ENCODE measurements around the gene OSR1. TPM values are rescaled to one million over a fixed set of nuclear protein-coding genes. Genes with fewer than 3 reads are reported as not detected.
A peak's percentile ranks its signal among the peaks of the same experiment; 100 is the strongest.

The OSR1 gene
- total and polyA plus RNA-seq, 7 experiments from 2014 or later: not detected

- no peak for DNase-seq
- Histone ChIP-seq H3K27ac (ENCODE audit: low read depth, low read length) (no peak overlapping the region), H3K9me3 (ENCODE audit: control insufficient read depth in 2 of 3, low read length in 3 of 3) (no peaks in the 10 kb centered on the region), H3K4me3 (ENCODE audit: low read length) (no peak overlapping the region), H3K36me3 (ENCODE audit: control insufficient read depth in 2 of 3, insufficient read depth in 3 of 3, low read length in 3 of 3) (no peaks in the 10 kb centered on the region), H3K27me3 (ENCODE audit: control insufficient read depth in 2 of 2, insufficient read depth in 2 of 2, low read length in 2 of 2) (peaks cover 7 to 67% of the 10 kb centered on the region in 2 donors), H3K4me1 (ENCODE audit: control insufficient read depth in 2 of 2, insufficient read depth in 2 of 2, low read length in 2 of 2) (peaks cover 11 to 42% of the 10 kb centered on the region in 2 donors)
- ATAC-seq: no peak
- ChIA-PET POLR2A (interaction anchor here (0.5 to 4.4 kb wide), 3 partner anchors 7 to 1013 kb away, joined by 3 to 27 read pairs (median 3); partner anchors contain the start of gene OSR1), CTCF (interaction anchor here (0.6 to 0.8 kb wide), 3 partner anchors 16 to 802 kb away, joined by 3 read pairs; no protein-coding TSS in a partner anchor)
- Mint-ChIP-seq H3K4me3 (no peak overlapping the region), H3K27ac (no peak overlapping the region), H3K4me1 (peaks cover 36 to 55% (median 38%) of the 10 kb centered on the region in 7 donors), H3K36me3 (peaks cover 0 to 1% (median 0%) of the 10 kb centered on the region in 5 donors), H3K27me3 (peaks cover 76 to 90% (median 82%) of the 10 kb centered on the region in 5 donors), H3K9me3 (peaks cover 0 to 9% (median 0%) of the 10 kb centered on the region in 11 donors)
- intact Hi-C loops (cut with micrococcal nuclease): loop anchor here in 1 of 2 donors (10.0 kb wide), 1 partner anchor 1818 kb away; no protein-coding TSS in a partner anchor
Observed at GRCh38 chr2:19352946-19353720, 5.3 kb downstream of the OSR1 start.

- intact Hi-C loops (cut with micrococcal nuclease): loop anchor here in 1 of 2 donors (10.0 kb wide), 1 partner anchor 1817 kb away; no protein-coding TSS in a partner anchor
- H3K27me3 Mint-ChIP-seq: peaks cover 66 to 83% (median 73%) of the 10 kb centered on the region in 5 donors
- no peak for ATAC-seq
Observed at GRCh38 chr2:19351899-19352697, 6.3 kb downstream of the OSR1 start.

DNA sequence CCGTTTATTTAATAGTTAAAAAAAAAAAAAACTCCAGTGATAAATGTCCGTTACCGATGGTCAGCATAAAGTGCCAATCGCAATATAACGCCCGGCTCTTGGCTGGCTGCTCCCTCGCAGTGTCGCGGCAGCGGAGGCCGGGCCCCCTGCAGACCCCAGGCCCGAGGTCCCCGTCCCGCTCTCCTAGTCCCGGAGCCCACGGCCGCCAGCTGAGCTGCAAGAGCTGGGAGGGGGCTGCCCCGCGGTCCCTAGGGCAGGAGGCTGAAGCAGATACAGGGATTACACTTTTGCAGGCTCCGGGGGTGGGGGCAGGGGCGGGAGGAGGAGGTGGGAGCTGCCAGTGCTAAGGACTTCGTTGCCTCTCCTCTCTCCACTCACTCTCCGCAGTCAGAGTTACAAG, 6.9 kb downstream of the OSR1 start:
- ATAC-seq (no peak), DNase-seq (no peak)
- H3K4me3 Mint-ChIP-seq: peak overlapping the region in 9 of 10 donors; percentile 34 to 86 (median 67)
- Histone ChIP-seq H3K4me1 (ENCODE audit: control insufficient read depth in 2 of 2, insufficient read depth in 2 of 2, low read length in 2 of 2) (peaks cover 11 to 26% of the 10 kb centered on the region in 2 donors), H3K4me3 (ENCODE audit: low read length) (no peak overlapping the region), H3K9me3 (ENCODE audit: control insufficient read depth in 2 of 3, low read length in 3 of 3) (no peaks in the 10 kb centered on the region), H3K36me3 (ENCODE audit: control insufficient read depth in 2 of 3, insufficient read depth in 3 of 3, low read length in 3 of 3) (peaks cover 0 to 3% (median 0%) of the 10 kb centered on the region in 3 experiments), H3K27ac (ENCODE audit: low read depth, low read length) (no peak overlapping the region), H3K27me3 (ENCODE audit: control insufficient read depth in 2 of 2, insufficient read depth in 2 of 2, low read length in 2 of 2) (peaks cover 7 to 51% of the 10 kb centered on the region in 2 donors)
- CTCF ChIA-PET: interaction anchor here (1.7 kb wide), 1 partner anchor 9 kb away, joined by 4 read pairs; no protein-coding TSS in a partner anchor
- POLR2A ChIA-PET: interaction anchor here (1.2 to 4.4 kb wide), 2 partner anchors 9 to 549 kb away, joined by 3 to 27 read pairs; partner anchors contain the start of gene OSR1
- intact Hi-C loops (cut with micrococcal nuclease): loop anchor here in 1 of 2 donors (10.0 kb wide), 1 partner anchor 1817 kb away; no protein-coding TSS in a partner anchor
- H3K27ac Mint-ChIP-seq: peak overlapping the region in 1 of 9 donors; percentile 44
- H3K4me1 Mint-ChIP-seq: peaks cover 28 to 54% (median 36%) of the 10 kb centered on the region in 7 donors
- H3K9me3 Mint-ChIP-seq: peaks cover 0 to 8% (median 2%) of the 10 kb centered on the region in 11 donors
- peaks cover 0 to 6% (median 0%) of the 10 kb centered on the region in 5 donors for H3K36me3 Mint-ChIP-seq
- H3K27me3 Mint-ChIP-seq: peaks cover 60 to 77% (median 67%) of the 10 kb centered on the region in 5 donors

More at GRCh38 chr2:19351899-19352697, 6.3 kb downstream of the OSR1 start:
- H3K4me3 ChIP-seq (ENCODE audit: low read length): no peak overlapping the region
- ChIA-PET POLR2A (interaction anchor here (0.5 to 4.4 kb wide), 3 partner anchors 8 to 1014 kb away, joined by 3 to 27 read pairs (median 3); partner anchors contain the start of gene OSR1), CTCF (interaction anchor here (0.6 kb wide), 2 partner anchors 781 to 801 kb away, joined by 3 read pairs; no protein-coding TSS in a partner anchor)
- peaks cover 7 to 57% of the 10 kb centered on the region in 2 donors for H3K27me3 ChIP-seq (ENCODE audit: control insufficient read depth in 2 of 2, insufficient read depth in 2 of 2, low read length in 2 of 2)
- Mint-ChIP-seq H3K9me3 (peaks cover 0 to 9% (median 0%) of the 10 kb centered on the region in 11 donors), H3K4me1 (peaks cover 30 to 55% (median 35%) of the 10 kb centered on the region in 7 donors), H3K4me3 (peak overlapping the region in 9 of 10 donors; percentile 27 to 67 (median 44)), H3K27ac (peak overlapping the region in 1 of 9 donors; percentile 43), H3K36me3 (peaks cover 0 to 1% (median 0%) of the 10 kb centered on the region in 5 donors)
- H3K9me3 ChIP-seq (ENCODE audit: control insufficient read depth in 2 of 3, low read length in 3 of 3): no peaks in the 10 kb centered on the region
- H3K27ac ChIP-seq (ENCODE audit: low read depth, low read length): no peak overlapping the region
- DNase-seq: no peak
- peaks cover 11 to 32% of the 10 kb centered on the region in 2 donors for H3K4me1 ChIP-seq (ENCODE audit: control insufficient read depth in 2 of 2, insufficient read depth in 2 of 2, low read length in 2 of 2)
- H3K36me3 ChIP-seq (ENCODE audit: control insufficient read depth in 2 of 3, insufficient read depth in 3 of 3, low read length in 3 of 3): peaks cover 0 to 3% (median 0%) of the 10 kb centered on the region in 3 experiments

GRCh38 chr2:19350678-19351401, 7.6 kb downstream of the OSR1 start:
- ATAC-seq: no peak
- Histone ChIP-seq H3K36me3 (ENCODE audit: control insufficient read depth in 2 of 3, insufficient read depth in 3 of 3, low read length in 3 of 3) (peaks cover 0 to 3% (median 0%) of the 10 kb centered on the region in 3 experiments), H3K9me3 (ENCODE audit: control insufficient read depth in 2 of 3, low read length in 3 of 3) (no peaks in the 10 kb centered on the region), H3K27ac (ENCODE audit: low read depth, low read length) (no peak overlapping the region), H3K4me1 (ENCODE audit: control insufficient read depth in 2 of 2, insufficient read depth in 2 of 2, low read length in 2 of 2) (peaks cover 11 to 22% of the 10 kb centered on the region in 2 donors), H3K27me3 (ENCODE audit: control insufficient read depth in 2 of 2, insufficient read depth in 2 of 2, low read length in 2 of 2) (peaks cover 7 to 44% of the 10 kb centered on the region in 2 donors), H3K4me3 (ENCODE audit: low read length) (no peak overlapping the region)
- intact Hi-C loops (cut with micrococcal nuclease): loop anchor here (1.0 to 10.0 kb wide), 4 partner anchors 159 to 1816 kb away; no protein-coding TSS in a partner anchor
- ChIA-PET CTCF (interaction anchor here (1.7 kb wide), 1 partner anchor 9 kb away, joined by 4 read pairs; no protein-coding TSS in a partner anchor), POLR2A (interaction anchor here (4.4 kb wide), 1 partner anchor 9 kb away, joined by 27 read pairs; the partner anchor contains the start of gene OSR1)
- Mint-ChIP-seq H3K36me3 (peaks cover 0 to 8% (median 0%) of the 10 kb centered on the region in 5 donors), H3K4me3 (peak overlapping the region; percentile 37 to 86 (median 72)), H3K27me3 (peaks cover 54 to 71% (median 61%) of the 10 kb centered on the region in 5 donors), H3K4me1 (peaks cover 22 to 49% (median 38%) of the 10 kb centered on the region in 7 donors), H3K9me3 (peaks cover 0 to 8% (median 2%) of the 10 kb centered on the region in 11 donors), H3K27ac (peak overlapping the region in 3 of 9 donors; percentile 44 to 74 (median 56))
- no peak for DNase-seq

- DNase-seq (peak in 5 of 9 donors; percentile 46 to 68 (median 52)), ATAC-seq (no peak)
- Histone ChIP-seq H3K27ac (ENCODE audit: low read depth, low read length) (no peak overlapping the region), H3K27me3 (ENCODE audit: control insufficient read depth in 2 of 2, insufficient read depth in 2 of 2, low read length in 2 of 2) (peaks cover 7 to 37% of the 10 kb centered on the region in 2 donors), H3K9me3 (ENCODE audit: control insufficient read depth in 2 of 3, low read length in 3 of 3) (no peaks in the 10 kb centered on the region), H3K4me1 (ENCODE audit: control insufficient read depth in 2 of 2, insufficient read depth in 2 of 2, low read length in 2 of 2) (peaks cover 11 to 22% of the 10 kb centered on the region in 2 donors), H3K4me3 (ENCODE audit: low read length) (no peak overlapping the region), H3K36me3 (ENCODE audit: control insufficient read depth in 2 of 3, insufficient read depth in 3 of 3, low read length in 3 of 3) (peaks cover 0 to 3% (median 0%) of the 10 kb centered on the region in 3 experiments)
- intact Hi-C loops (cut with micrococcal nuclease): loop anchor here (1.0 to 10.0 kb wide), 16 partner anchors 122 to 1815 kb away; partner anchors contain the start of genes GEN1 (in 2 of the 2), HS1BP3 (in 2 of the 2), LAPTM4A (in 1 of the 2) and LDAH (in 1 of the 2)
- H3K4me3 Mint-ChIP-seq: peak overlapping the region in 8 of 10 donors; percentile 11 to 99 (median 72)
- peak overlapping the region in 2 of 9 donors; percentile 6 to 9 for H3K27ac Mint-ChIP-seq
- H3K27me3 Mint-ChIP-seq: peaks cover 46 to 63% (median 54%) of the 10 kb centered on the region in 5 donors
- peaks cover 0 to 11% (median 0%) of the 10 kb centered on the region in 5 donors for H3K36me3 Mint-ChIP-seq
- ChIA-PET CTCF (interaction anchor here (1.2 to 1.7 kb wide), 2 partner anchors 10 to 15 kb away, joined by 4 to 5 read pairs; no protein-coding TSS in a partner anchor), POLR2A (interaction anchor here (4.4 kb wide), 1 partner anchor 10 kb away, joined by 27 read pairs; the partner anchor contains the start of gene OSR1)
- H3K9me3 Mint-ChIP-seq: peaks cover 0 to 8% (median 2%) of the 10 kb centered on the region in 11 donors
- peaks cover 19 to 45% (median 36%) of the 10 kb centered on the region in 7 donors for H3K4me1 Mint-ChIP-seq
Observed at GRCh38 chr2:19349911-19350677, 8.3 kb downstream of the OSR1 start.
